GM10266 (cell line): ENCODE results near the gene NCOR1.
"Not testable (repeated sequence)": the region's sequence is repeated elsewhere in the genome, so short reads cannot be mapped to it uniquely, and the experiment has no call there.

Experiments used
- DNase-seq: peaks from one replicate; pipeline ENCODE4 v3.0.0; 2012; ENCODE audit errors: extremely low spot score
- TF ChIP-seq, protein P1 (sequence below): IDR thresholded peaks from 2 replicates; pipeline ENCODE4 v1.5.1; 2012; ENCODE audit warnings: mild to moderate bottlenecking, low read depth; ENCODE audit not compliant: control insufficient read depth, insufficient read depth; ENCODE audit errors: missing control alignments

The NCOR1 gene

DNA sequence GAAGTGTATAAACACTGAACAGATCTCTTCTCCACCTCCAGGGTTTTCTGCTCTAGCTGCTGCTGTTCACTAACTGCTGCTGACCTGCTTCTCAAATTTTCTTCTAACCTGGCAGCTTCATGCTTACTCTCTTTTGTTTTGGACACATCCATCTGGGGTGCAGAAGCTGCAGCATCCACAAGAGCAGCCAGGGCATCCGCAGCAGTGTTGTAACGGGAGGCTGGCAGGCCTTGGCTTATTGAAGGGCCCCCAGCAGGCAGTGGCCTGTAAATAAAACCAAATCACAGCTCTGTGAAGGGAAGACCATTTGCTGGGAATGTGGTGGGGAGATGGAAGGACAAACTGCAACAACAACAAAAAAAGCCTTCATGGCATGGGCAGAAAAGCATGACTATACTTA, 153.7 kb downstream of the NCOR1 start:
- TF ChIP-seq, protein P1, sequence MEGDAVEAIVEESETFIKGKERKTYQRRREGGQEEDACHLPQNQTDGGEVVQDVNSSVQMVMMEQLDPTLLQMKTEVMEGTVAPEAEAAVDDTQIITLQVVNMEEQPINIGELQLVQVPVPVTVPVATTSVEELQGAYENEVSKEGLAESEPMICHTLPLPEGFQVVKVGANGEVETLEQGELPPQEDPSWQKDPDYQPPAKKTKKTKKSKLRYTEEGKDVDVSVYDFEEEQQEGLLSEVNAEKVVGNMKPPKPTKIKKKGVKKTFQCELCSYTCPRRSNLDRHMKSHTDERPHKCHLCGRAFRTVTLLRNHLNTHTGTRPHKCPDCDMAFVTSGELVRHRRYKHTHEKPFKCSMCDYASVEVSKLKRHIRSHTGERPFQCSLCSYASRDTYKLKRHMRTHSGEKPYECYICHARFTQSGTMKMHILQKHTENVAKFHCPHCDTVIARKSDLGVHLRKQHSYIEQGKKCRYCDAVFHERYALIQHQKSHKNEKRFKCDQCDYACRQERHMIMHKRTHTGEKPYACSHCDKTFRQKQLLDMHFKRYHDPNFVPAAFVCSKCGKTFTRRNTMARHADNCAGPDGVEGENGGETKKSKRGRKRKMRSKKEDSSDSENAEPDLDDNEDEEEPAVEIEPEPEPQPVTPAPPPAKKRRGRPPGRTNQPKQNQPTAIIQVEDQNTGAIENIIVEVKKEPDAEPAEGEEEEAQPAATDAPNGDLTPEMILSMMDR, result no peak
- no peak for DNase-seq

DNA sequence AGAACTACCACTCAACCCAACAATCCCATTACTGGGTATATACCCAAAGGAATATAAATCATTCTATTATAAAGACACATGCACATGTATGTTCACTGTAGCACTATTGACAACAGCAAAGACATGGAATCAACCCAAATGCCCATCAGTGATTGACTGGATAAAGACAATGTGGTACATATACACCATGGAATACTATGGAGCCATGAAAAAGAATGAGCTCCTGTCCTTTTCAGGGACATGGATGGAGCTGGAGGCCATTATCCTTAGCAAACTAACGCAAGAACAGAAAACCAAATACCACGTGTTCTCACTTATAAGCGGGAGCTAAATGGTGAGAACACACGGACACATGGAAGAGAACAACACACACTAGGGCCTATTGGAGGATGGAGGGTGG, 160.2 kb downstream of the NCOR1 start:
- not testable (repeated sequence) for DNase-seq

DNA sequence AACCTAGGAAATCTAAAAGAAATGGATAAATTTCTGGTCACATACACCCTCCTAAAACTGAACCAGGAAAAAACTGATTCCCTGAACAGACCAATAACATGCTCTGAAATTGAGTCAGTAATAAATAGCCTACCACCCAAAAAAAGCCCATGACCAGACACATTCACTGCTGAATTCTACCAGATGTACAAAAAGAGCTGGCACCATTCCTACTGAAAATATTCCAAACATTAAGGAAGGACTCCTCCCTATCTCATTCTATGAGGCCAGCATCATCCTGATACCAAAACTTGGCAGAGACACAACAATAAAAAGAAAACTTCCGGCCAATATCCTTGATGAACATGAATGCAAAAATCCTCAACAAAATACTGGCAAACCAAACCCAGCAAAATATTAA, 162.8 kb downstream of the NCOR1 start:
- TF ChIP-seq, protein P1, result no peak
- no peak for DNase-seq

DNA sequence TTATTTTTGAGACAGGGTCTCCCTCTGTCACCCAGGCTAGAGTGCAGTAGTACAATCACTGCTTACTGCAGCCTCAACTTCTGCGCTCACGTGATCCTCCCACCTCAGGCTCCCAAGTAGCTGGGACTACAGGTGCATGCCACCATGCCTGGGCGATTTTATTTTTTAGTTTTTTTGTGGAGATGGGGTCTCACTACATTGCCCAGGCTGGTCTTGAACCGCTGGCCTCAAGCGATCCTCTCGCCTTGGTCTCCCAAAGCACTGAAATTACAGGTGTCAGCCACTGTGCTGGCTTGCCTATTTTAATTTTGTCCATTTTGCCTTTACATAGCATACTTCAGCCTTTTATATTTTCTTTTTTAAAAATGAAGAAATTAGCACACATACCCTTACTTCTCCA, 164.5 kb downstream of the NCOR1 start:
- no peak for DNase-seq
- TF ChIP-seq, protein P1, result no peak

DNA sequence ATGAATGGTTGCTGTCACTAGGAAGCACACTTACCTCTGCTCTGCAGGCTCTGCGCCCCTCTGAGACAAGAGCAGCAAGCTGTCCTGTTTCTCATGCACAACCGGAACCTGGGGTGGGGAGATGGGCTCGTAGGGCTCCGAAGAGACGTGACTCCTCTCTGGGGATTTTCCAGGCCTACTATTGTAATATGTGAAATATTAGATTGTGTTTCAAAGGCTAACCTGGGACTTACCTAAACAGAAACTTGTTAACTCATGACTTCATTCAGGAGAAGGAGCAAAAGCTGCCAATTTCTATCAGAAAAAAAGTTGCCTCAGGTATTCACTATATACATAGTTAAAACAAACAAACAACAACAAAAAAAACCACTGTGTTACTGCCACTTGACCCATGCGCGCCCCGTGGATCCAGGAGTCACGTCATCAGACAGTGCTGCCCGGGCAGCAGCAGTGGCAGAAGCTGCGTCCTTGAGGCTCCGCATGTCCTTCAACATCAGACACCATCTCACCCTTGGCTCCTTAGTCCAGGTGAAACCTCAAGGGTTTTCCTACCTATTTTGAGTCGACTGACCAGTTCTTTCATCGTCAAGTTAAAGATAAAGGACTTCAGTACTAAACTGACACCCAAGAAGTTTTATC, 166.4 kb downstream of the NCOR1 start:
- DNase-seq, result no peak
- TF ChIP-seq, protein P1, result no peak

DNA sequence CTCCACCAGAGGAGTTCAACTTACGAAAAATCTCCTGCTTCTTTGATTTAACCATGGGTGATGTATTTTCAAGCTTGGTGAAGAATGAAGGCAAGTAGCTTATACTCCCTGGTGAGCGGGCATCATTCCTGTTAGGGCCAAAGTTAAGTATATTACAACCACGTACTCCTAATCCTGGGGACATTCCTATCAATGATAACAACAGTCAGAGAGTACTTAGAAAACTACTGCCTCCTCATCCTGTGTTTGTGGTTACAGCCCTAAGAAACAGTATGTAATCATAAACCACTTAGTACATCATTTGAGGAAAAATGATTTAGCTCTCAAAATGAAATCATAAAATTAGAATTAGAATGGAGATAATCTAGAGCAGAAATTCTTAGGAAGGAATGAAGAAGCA, 168.4 kb downstream of the NCOR1 start:
- no peak for DNase-seq
- TF ChIP-seq, protein P1, result no peak

DNA sequence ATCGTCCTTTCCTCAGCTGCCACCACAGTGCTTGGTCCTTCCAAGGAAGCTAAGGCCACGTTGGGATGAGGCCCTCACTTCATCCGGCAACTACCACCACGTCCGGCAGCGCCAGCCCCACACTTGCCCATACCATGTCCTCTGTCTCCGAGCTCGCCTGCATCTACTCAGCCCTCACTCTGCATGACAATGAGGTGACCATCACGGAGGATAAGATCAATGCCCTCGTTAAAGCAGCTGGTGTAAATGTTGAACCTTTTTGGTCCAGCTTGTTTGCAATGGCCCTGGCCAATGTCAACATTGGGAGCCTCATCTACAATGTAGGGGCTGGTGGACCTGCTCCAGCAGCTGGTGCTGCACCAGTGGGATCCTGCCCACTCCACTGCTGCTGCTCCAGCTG, 170.8 kb downstream of the NCOR1 start:
- no peak for DNase-seq
- TF ChIP-seq, protein P1, result no peak

DNA sequence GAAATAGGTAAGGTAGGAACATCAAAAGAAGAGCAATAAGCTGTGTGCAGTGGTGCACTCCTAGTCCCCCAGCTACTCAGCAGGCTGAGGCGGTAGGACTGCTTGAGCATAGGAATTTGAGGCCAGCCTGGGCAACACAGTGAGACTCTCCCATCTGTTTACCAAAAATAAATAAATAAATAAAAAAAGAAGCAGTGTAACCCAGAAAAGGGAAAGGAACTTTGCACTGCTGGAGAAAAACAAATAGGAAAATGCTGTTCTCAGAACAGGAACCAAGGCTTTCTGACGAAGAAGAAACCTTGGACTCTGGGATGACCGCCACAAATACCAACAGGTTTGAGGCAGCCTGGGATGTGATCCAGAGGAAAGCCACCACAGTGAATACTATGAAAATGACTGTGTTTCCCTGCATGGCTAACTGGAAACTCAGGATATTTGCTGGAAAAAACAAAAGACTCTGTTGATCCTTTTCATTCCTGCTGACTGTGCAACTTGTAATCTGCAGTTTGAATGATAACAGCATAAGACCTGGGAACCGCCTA, 174.6 kb downstream of the NCOR1 start:
- no peak for DNase-seq

More for the DNA sequence above, 174.6 kb downstream of the NCOR1 start:
- TF ChIP-seq, protein P1, result no peak
